Lower leg skin (tissue), 4 donors: ENCODE results near the gene SYCP2. TPM values are rescaled to one million over a fixed set of nuclear protein-coding genes. Genes with fewer than 3 reads are reported as not detected.
A peak's percentile ranks its signal among the peaks of the same experiment; 100 is the strongest.

ENCODE experiments used
- DNase-seq, 2 donors: peaks; one replicate each; pipeline ENCODE4 v3.0.0-alpha.2; 2019; ENCODE audit warnings: low spot score in 2 of 2
- H3K4me3 ChIP-seq: fragments of 200-600 bp; sonication (generic); 2 replicates; pipeline ENCODE4 v1.5.1; 2017; ENCODE audit warnings: mild to moderate bottlenecking, low read depth; ENCODE audit not compliant: poor library complexity, severe bottlenecking
- POLR2A ChIP-seq, 2 donors: fragments of 450-650 bp; IDR thresholded peaks; one replicate each; pipeline ENCODE4 v1.6.1; 2016 to 2017; ENCODE audit warnings: antibody characterized with exemption in 2 of 2, mild to moderate bottlenecking in 1 of 2, moderate library complexity in 1 of 2
- WGBS, 2 donors: methylation state at CpG; one replicate each; pipeline ENCODE4 v1.1.5; 2018; 5-methylcytosine and 5-hydroxymethylcytosine counted together
- intact Hi-C: fragments of 100-400 bp; cut with DNase I; formaldehyde crosslinking; loops from one replicate; pipeline ENCODE4 v1.15.0; 2023; ENCODE audit warnings: low total_unique reads
- total RNA-seq, 4 donors: library from RNA; depleted of rRNA; stranded (reverse); fragments of >200 nt; gene quantifications; one replicate each; pipeline ENCODE4 v1.1.0, GENCODE V29; 2016
- TF ChIP-seq, protein P1 (sequence below), 3 donors: fragments of 450-650 bp; IDR thresholded peaks; one replicate each; pipeline ENCODE4 v1.5.1; 2016; ENCODE audit warnings: antibody characterized with exemption in 3 of 3, mild to moderate bottlenecking in 3 of 3, moderate library complexity in 2 of 3

SYCP2 gene
- total RNA-seq, 4 donors from 2014 or later, result 1.9 to 12.9 (median 2.4) TPM

DNA sequence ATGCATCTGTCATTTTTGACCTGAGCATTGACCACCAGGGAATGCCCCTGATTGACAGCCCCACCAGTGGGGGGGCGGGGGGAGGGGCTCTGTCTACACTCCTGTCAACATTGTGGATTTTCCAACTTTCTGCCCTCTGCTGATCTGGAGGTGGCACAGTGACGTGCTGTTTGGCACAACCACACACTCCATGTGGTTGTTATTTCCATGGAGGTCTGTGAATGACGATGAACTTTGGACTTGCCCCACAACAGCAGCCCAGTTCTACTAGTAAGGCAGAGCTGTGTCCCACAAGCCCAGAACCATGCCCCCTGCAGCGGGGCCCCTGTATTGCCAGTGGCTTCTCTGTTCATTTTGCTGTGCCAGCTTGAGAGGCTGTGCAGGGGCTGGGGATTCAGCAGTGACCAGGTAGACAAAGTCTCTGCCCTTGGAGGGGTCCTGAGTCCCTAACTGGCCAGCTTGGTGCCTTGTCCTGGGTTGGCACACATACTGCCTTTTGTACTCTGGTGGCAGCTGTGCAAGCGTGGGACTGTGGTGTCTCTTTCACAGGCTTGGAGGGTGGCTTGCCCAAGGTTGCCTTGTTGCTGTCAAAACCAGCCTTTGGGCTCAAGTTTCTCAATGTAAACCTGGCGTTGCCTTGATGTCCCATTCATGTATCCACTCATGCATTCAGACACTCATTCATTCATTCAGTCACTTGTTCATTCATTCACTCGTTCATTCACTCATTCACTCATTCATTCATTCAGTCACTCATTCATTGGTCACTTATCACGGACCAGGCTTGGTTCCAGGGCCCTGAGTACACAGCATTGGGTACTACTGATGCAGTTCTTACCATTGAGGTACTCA, 108.5 kb downstream of the SYCP2 start:
- TF ChIP-seq, protein P1, sequence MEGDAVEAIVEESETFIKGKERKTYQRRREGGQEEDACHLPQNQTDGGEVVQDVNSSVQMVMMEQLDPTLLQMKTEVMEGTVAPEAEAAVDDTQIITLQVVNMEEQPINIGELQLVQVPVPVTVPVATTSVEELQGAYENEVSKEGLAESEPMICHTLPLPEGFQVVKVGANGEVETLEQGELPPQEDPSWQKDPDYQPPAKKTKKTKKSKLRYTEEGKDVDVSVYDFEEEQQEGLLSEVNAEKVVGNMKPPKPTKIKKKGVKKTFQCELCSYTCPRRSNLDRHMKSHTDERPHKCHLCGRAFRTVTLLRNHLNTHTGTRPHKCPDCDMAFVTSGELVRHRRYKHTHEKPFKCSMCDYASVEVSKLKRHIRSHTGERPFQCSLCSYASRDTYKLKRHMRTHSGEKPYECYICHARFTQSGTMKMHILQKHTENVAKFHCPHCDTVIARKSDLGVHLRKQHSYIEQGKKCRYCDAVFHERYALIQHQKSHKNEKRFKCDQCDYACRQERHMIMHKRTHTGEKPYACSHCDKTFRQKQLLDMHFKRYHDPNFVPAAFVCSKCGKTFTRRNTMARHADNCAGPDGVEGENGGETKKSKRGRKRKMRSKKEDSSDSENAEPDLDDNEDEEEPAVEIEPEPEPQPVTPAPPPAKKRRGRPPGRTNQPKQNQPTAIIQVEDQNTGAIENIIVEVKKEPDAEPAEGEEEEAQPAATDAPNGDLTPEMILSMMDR (IDR thresholded peaks at IDR 0.05), result no peak
- TF ChIP-seq POLR2A (IDR thresholded peaks at IDR 0.05), result no peak
- H3K4me3 ChIP-seq, result no peak overlapping the region
- DNase-seq, result peak; percentile 11 to 80
- intact Hi-C loops, result no loop called here
- 76 to 79% methylated on average over 7 to 8 of the region's 8 CpGs for WGBS, 2 donors

DNA sequence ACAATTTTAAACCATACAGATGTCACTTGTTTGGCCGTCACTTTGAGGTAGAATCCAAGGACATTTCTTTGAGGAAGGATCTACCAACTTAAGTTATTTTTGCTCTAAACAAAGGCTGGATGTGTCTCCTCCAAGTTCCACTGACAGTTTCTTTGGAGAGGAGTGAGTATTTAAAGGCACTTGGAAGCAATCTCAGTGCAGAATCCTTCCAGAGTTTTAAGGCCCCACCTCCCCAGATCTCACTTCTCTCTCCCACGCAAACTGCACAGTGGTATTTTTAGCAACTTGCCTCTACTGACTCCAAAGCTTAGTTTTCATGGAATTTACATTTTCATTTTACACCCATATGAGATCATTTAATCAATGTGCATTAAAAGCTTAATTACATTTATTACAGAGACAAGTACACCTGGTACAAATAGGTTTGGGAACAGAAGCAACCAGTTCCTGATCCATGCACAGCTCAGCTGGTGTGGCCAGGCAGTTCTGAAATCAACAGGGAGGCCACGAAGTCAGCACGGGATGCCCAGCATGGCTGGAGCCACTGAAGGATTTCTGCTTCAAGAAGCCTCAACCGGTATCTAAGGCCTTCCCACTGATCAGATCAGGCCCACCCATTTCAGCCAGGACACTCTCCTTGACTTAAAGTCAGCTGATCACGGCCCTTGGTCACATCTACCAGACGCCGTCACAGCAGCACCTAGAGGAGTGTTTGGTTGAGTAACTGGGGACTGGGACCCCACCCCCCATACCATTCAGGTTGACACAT, 109.8 kb downstream of the SYCP2 start:
- DNase-seq, result peak; percentile 11 to 76
- H3K4me3 ChIP-seq, result no peak overlapping the region
- 74 to 77% methylated on average over 8 of the region's 8 CpGs for WGBS, 2 donors

GRCh38 chr20:59823030-59823423, 110.4 kb downstream of the SYCP2 start:
- TF ChIP-seq, protein P1 (IDR thresholded peaks at IDR 0.05), result no peak
- no peak for TF ChIP-seq POLR2A (IDR thresholded peaks at IDR 0.05)
- intact Hi-C loops, result no loop called here
- H3K4me3 ChIP-seq, result no peak overlapping the region
- 85 to 93% methylated on average over 9 of the region's 9 CpGs for WGBS, 2 donors
- peak; percentile 11 to 76 for DNase-seq

More for the DNA sequence above, 109.8 kb downstream of the SYCP2 start:
- TF ChIP-seq, protein P1 (IDR thresholded peaks at IDR 0.05), result no peak
- TF ChIP-seq POLR2A (IDR thresholded peaks at IDR 0.05), result no peak
- intact Hi-C loops, result no loop called here

- TF ChIP-seq POLR2A (IDR thresholded peaks at IDR 0.05), result no peak
- TF ChIP-seq, protein P1 (IDR thresholded peaks at IDR 0.05), result no peak
- no peak overlapping the region for H3K4me3 ChIP-seq
- WGBS, 2 donors, result 78 to 81% methylated on average over 21 of the region's 21 CpGs
- peak; percentile 12 to 74 for DNase-seq
- intact Hi-C loops, result no loop called here
These were observed 111.0 kb downstream of the SYCP2 start for GRCh38 chr20:59822291-59823029.

DNA sequence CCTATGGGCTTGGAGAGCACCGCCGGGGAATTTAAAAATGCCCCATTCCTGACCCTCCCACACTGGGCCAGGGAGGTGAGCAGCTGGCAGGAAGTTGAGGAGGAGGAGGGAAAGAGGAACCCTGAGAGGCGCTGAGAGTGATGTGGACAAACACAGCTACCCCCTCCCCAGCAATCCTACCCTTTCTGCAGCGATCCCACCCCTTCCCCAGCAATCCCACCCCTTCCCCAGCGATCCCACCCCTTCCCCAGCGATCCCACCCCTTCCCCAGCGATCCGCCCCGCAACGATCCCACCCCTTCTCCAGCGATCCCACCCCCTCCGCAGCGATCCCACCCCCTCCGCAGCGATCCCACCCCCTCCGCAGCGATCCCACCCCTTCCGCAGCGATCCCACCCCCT, 111.6 kb downstream of the SYCP2 start:
- peak; percentile 7 to 74 for DNase-seq
- intact Hi-C loops, result no loop called here
- 67 to 81% methylated on average over 8 to 9 of the region's 19 CpGs for WGBS, 2 donors
- no peak overlapping the region for H3K4me3 ChIP-seq
- TF ChIP-seq, protein P1 (IDR thresholded peaks at IDR 0.05), result no peak
- no peak for TF ChIP-seq POLR2A (IDR thresholded peaks at IDR 0.05)
